Heart right ventricle (tissue), 16 donors: ENCODE measurements around the gene SDS. TPM values are rescaled to one million over a fixed set of nuclear protein-coding genes. Genes with fewer than 3 reads are reported as not detected.

Experiments used
- ATAC-seq, 8 donors: fragments of 200-7000 bp; cut with Tn5 transposase; one replicate each; pipeline ENCODE4 v1.9.1; 2020; ENCODE audit warnings: mild to moderate bottlenecking in 8 of 8, moderate library complexity in 8 of 8, moderate number of reproducible peaks in 1 of 8
- DNase-seq, 2 donors: peaks; one replicate each; pipeline ENCODE4 v3.0.0-alpha.2; 2020
- H3K27ac ChIP-seq, 10 donors: fragments of 200-600 bp; sonication (generic) in 2 of 10; one replicate each; pipeline versions ENCODE4 v1.5.0 to v1.8.0; 2020 to 2022; ENCODE audit warnings: mild to moderate bottlenecking in 3 of 10
- H3K27me3 ChIP-seq, 7 donors: fragments of 200-600 bp; one replicate each; pipeline ENCODE4 v1.8.0; 2021 to 2022; ENCODE audit warnings: mild to moderate bottlenecking in 2 of 7
- H3K36me3 ChIP-seq, 9 donors: fragments of 200-600 bp; sonication (generic) in 1 of 9; one replicate each; pipeline versions ENCODE4 v1.5.0 to v1.8.0; 2020 to 2022; ENCODE audit warnings: mild to moderate bottlenecking in 2 of 9
- H3K4me1 ChIP-seq, 9 donors: fragments of 200-600 bp; sonication (generic) in 1 of 9; one replicate each; pipeline versions ENCODE4 v1.5.0 to v1.8.0; 2020 to 2022; ENCODE audit warnings: mild to moderate bottlenecking in 4 of 9
- H3K4me3 ChIP-seq, 10 donors: fragments of 200-600 bp; sonication (generic) in 2 of 10; one replicate each; pipeline versions ENCODE4 v1.5.0 to v1.8.0; 2020 to 2022; ENCODE audit warnings: mild to moderate bottlenecking in 7 of 10, moderate library complexity in 2 of 10
- H3K9me3 ChIP-seq, 11 donors: fragments of 200-600 bp in 10 of 11; sonication (generic) in 2 of 11; one replicate each; pipeline versions ENCODE4 v1.5.0 to v1.8.0; 2013 to 2022; ENCODE audit warnings: mild to moderate bottlenecking in 2 of 11, control low read depth in 1 of 11, moderate library complexity in 1 of 11
- CTCF ChIP-seq, 9 donors: fragments of 200-600 bp; sonication (generic) in 2 of 9; IDR thresholded peaks; one replicate each; pipeline versions ENCODE4 v1.5.0 to v1.8.0; 2021 to 2022; ENCODE audit warnings: antibody characterized with exemption in 9 of 9, mild to moderate bottlenecking in 5 of 9, moderate library complexity in 1 of 9
- WGBS, 2 donors: extraction: QIAGEN DNeasy Blood & Tissue Kit; methylation state at CpG; one replicate each; pipeline ENCODE4 v1.1.7; 2013; ENCODE audit warnings: inconsistent platforms in 1 of 2; 5-methylcytosine and 5-hydroxymethylcytosine counted together
- intact Hi-C, 10 donors: fragments of 100-400 bp; cut with DNase I; formaldehyde crosslinking; loops; one replicate each; pipeline versions ENCODE4 v1.11.1 to v1.14.2; 2022
- polyA plus RNA-seq, 2 donors: library from polyadenylated mRNA; stranded (reverse); fragments of 200-250 nt; gene quantifications; one replicate each; pipeline ENCODE4 v1.2.3, GENCODE V29; 2013
- total RNA-seq, 10 donors: library from RNA; stranded (reverse); fragmentation: NEBNext Ultra II Directional in 3 of 10; extraction: Animal tissue kit (Norgen Biotek cat#: 25700) in 3 of 10; gene quantifications; one replicate each; pipeline versions ENCODE4 v1.2.1 to v1.2.4, GENCODE V29; 2021 to 2023
- donor health status: Arrhythmogenic right ventricular cardiomyopathy.
- donor health status: ischemic (EF 13 %, LVEDD 7.1; RV severe dilation, severe dysfunction).
- donor health status: healthy with polysubstance abuse.
- donor health status: DM: no; HTN: yes; CAD: no.
- donor health status: DM: no; HTN: no; CAD: no.
- donor health status: ischemic (EF 25% LVEDD 6.9; RV normal size, moderate dysfunction).
- donor health status: ischemic (EF 25% LVEDD 5.7; RV mildly dilated, moderate dysfunction).
- donor health status: healthy.
- donor health status: DM: yes; HTN: yes; CAD: no.
- donor health status: Ischemic cardiomyopathy.
- donor health status: ischemic (EF 35%, LVEDD 5.7; RV mildly dilated, moderate dysfunction).
- donor health status: nonischemic (EF 11% LVEDD 7.7; RV severe dilation, severe dysfunction).
- donor health status: DM: yes; HTN: yes; CAD: no.
- donor health status: PGD.
- donor health status: ischemic (EF 29% LVEDD 5.4; RV normal size, mild dysfunction).
- donor health status: nonischemic (EF 23%, LVEDD 6.1; RV moderate dilation, normal function).

SDS gene
- total and polyA plus RNA-seq, 12 donors, result 0.18 to 1.6 (median 0.33) TPM; not detected in 7

- Histone ChIP-seq H3K27me3 (peaks cover 0 to 30% (median 3%) of the 10 kb centered on the region in 7 donors), H3K4me1 (peaks cover 0 to 30% (median 0%) of the 10 kb centered on the region in 9 donors), H3K27ac (no peak overlapping the region), H3K9me3 (no peaks in the 10 kb centered on the region), H3K4me3 (no peak overlapping the region), H3K36me3 (no peaks in the 10 kb centered on the region)
- ATAC-seq (no peak), DNase-seq (no peak)
- intact Hi-C loops, result no loop called here
- 93% methylated on average over 23 of the region's 23 CpGs for WGBS, 2 donors
- no peak for TF ChIP-seq CTCF (IDR thresholded peaks at IDR 0.05)
These were observed 964 bp downstream of the SDS start for GRCh38 chr12:113402586-113403260.

GRCh38 chr12:113401066-113402000, 2.4 kb downstream of the SDS start:
- peaks cover 0 to 27% (median 0%) of the 10 kb centered on the region in 9 donors for H3K4me1 ChIP-seq
- H3K27ac ChIP-seq, result no peak overlapping the region
- no peak overlapping the region for H3K4me3 ChIP-seq
- intact Hi-C loops, result no loop called here
- no peak for ATAC-seq
- DNase-seq, result no peak
- no peaks in the 10 kb centered on the region for H3K36me3 ChIP-seq
- WGBS, 2 donors, result 73 to 76% methylated on average over 13 of the region's 13 CpGs
- H3K27me3 ChIP-seq, result peaks cover 0 to 30% (median 3%) of the 10 kb centered on the region in 7 donors
- no peak for TF ChIP-seq CTCF (IDR thresholded peaks at IDR 0.05)
- no peaks in the 10 kb centered on the region for H3K9me3 ChIP-seq

GRCh38 chr12:113400362-113400761, 3.3 kb downstream of the SDS start:
- Histone ChIP-seq H3K4me1 (peaks cover 0 to 18% (median 0%) of the 10 kb centered on the region in 9 donors), H3K27me3 (peaks cover 0 to 30% (median 3%) of the 10 kb centered on the region in 7 donors), H3K36me3 (no peaks in the 10 kb centered on the region), H3K4me3 (no peak overlapping the region), H3K27ac (no peak overlapping the region), H3K9me3 (peaks cover 0 to 4% (median 0%) of the 10 kb centered on the region in 11 donors)
- ATAC-seq (no peak), DNase-seq (no peak)
- intact Hi-C loops, result no loop called here
- 76 to 87% methylated on average over 4 of the region's 4 CpGs for WGBS, 2 donors
- TF ChIP-seq CTCF (IDR thresholded peaks at IDR 0.05), result no peak

- H3K4me1 ChIP-seq, result peaks cover 0 to 12% (median 0%) of the 10 kb centered on the region in 9 donors
- TF ChIP-seq CTCF (IDR thresholded peaks at IDR 0.05), result no peak
- no peak overlapping the region for H3K4me3 ChIP-seq
- DNase-seq (no peak), ATAC-seq (no peak)
- H3K9me3 ChIP-seq, result peaks cover 0 to 5% (median 0%) of the 10 kb centered on the region in 11 donors
- H3K36me3 ChIP-seq, result no peaks in the 10 kb centered on the region
- H3K27ac ChIP-seq, result no peak overlapping the region
- 84 to 91% methylated on average over 12 of the region's 12 CpGs for WGBS, 2 donors
- peaks cover 0 to 30% (median 3%) of the 10 kb centered on the region in 7 donors for H3K27me3 ChIP-seq
- intact Hi-C loops, result no loop called here
These were observed 4.2 kb downstream of the SDS start for GRCh38 chr12:113399490-113399889.
